Upper lobe of left lung (tissue), 4 donors: ENCODE measurements around the gene CTR9.

Experiments used
- POLR2A ChIP-seq, 4 donors: fragments of 450-650 bp; IDR thresholded peaks; one replicate each; pipeline ENCODE4 v1.5.1; 2016 to 2017; ENCODE audit warnings: antibody characterized with exemption in 4 of 4, mild to moderate bottlenecking in 2 of 4
- TF ChIP-seq, protein P1 (sequence below), 6 experiments: fragments of 450-650 bp in 4 of 6; fragments of 200-600 bp in 2 of 6; sonication (generic) in 2 of 6; IDR thresholded peaks; one replicate each; pipeline ENCODE4 v1.5.1; 2016 to 2019; ENCODE audit warnings: antibody characterized with exemption in 6 of 6

DNA sequence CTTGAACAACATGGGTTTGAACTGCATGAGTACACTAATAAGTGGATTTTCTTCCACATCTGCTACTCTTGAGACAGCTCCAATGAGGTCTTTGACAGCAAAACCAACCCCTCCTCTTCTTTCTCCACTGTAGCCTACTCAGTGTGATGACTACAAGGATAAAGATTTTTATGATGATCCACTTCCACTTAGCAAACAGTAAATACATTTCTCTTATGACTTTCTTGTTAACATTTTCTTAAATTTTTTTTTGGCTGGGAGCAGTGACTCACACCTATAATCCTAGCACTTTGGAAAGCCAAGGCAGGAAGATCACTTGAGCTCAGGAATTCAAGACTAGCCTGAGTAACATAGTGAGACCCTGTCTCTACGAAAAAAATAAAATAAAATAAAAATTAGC is 67.5 kb downstream of the CTR9 start:
- TF ChIP-seq, protein P1, sequence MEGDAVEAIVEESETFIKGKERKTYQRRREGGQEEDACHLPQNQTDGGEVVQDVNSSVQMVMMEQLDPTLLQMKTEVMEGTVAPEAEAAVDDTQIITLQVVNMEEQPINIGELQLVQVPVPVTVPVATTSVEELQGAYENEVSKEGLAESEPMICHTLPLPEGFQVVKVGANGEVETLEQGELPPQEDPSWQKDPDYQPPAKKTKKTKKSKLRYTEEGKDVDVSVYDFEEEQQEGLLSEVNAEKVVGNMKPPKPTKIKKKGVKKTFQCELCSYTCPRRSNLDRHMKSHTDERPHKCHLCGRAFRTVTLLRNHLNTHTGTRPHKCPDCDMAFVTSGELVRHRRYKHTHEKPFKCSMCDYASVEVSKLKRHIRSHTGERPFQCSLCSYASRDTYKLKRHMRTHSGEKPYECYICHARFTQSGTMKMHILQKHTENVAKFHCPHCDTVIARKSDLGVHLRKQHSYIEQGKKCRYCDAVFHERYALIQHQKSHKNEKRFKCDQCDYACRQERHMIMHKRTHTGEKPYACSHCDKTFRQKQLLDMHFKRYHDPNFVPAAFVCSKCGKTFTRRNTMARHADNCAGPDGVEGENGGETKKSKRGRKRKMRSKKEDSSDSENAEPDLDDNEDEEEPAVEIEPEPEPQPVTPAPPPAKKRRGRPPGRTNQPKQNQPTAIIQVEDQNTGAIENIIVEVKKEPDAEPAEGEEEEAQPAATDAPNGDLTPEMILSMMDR (IDR thresholded peaks at IDR 0.05): no peak
- TF ChIP-seq POLR2A (IDR thresholded peaks at IDR 0.05): no peak
